NT2/D1 (cell line): Measurements from ENCODE around the gene HOXA5.

ENCODE experiments used
- SUZ12 ChIP-seq: IDR thresholded peaks from 2 replicates; pipeline ENCODE4 v1.6.1; 2011; ENCODE audit not compliant: insufficient read length, insufficient read depth; ENCODE audit errors: extremely low read depth
- YY1 ChIP-seq: IDR thresholded peaks from 2 replicates; pipeline ENCODE4 v1.6.1; 2011; ENCODE audit not compliant: insufficient read length, insufficient read depth
- ZNF274 ChIP-seq: IDR thresholded peaks from 2 replicates; pipeline ENCODE4 v1.6.1; 2011; ENCODE audit warnings: mild to moderate bottlenecking, low read depth, low read length

- TF ChIP-seq ZNF274 = no peak
- no peak for TF ChIP-seq SUZ12
- TF ChIP-seq YY1 = no peak
Measured at GRCh38 chr7:27098578-27099451, 44.7 kb downstream of the HOXA5 start.
